ENCODE results near the gene VTI1A. TPM values are rescaled to one million over a fixed set of nuclear protein-coding genes. Genes with fewer than 3 reads are reported as not detected.
A peak's percentile ranks its signal among the peaks of the same experiment; 100 is the strongest.

VTI1A gene
- total and polyA plus RNA-seq, 2 of the 13 experiments (the other 11 are each of a cell fraction or from before 2014, with no cell fraction given): 11.7 to 32.7 TPM

DNA sequence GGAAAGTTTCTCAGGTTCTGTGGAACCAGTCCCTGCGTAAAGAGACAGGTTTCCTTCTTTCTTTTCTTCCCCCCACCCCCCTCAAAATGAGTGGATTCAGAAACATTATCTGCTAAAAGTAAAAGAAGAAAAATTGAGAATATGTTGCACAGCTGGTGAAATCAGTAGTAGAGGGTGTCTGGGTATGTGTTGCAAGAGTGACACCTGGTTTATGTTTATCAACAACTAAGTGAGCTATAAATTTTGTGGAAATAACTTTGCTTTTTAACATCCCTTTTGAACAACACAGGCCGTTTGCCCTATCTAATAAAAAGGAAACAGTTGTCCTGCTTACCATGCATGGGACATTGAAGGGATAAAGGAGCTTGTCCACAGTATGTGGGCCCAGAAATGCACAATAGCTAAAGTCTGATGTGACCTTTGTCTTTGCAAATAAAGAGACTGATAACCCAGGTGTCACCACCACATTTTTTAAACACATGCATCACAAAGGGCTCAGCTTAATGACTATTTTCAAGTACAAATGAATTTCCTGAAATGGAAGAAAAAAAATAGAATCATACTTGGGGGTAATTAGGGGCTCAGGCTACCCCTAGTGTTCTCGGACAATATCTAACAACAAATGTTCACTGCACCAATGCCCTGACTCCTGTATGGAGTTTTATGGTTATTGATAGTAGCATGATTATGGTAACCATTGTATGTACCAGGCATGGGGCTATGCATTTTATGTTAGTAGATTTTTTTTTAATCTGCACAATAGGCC, 281.3 kb downstream of the VTI1A start (continued):
- TF ChIP-seq, protein P1, sequence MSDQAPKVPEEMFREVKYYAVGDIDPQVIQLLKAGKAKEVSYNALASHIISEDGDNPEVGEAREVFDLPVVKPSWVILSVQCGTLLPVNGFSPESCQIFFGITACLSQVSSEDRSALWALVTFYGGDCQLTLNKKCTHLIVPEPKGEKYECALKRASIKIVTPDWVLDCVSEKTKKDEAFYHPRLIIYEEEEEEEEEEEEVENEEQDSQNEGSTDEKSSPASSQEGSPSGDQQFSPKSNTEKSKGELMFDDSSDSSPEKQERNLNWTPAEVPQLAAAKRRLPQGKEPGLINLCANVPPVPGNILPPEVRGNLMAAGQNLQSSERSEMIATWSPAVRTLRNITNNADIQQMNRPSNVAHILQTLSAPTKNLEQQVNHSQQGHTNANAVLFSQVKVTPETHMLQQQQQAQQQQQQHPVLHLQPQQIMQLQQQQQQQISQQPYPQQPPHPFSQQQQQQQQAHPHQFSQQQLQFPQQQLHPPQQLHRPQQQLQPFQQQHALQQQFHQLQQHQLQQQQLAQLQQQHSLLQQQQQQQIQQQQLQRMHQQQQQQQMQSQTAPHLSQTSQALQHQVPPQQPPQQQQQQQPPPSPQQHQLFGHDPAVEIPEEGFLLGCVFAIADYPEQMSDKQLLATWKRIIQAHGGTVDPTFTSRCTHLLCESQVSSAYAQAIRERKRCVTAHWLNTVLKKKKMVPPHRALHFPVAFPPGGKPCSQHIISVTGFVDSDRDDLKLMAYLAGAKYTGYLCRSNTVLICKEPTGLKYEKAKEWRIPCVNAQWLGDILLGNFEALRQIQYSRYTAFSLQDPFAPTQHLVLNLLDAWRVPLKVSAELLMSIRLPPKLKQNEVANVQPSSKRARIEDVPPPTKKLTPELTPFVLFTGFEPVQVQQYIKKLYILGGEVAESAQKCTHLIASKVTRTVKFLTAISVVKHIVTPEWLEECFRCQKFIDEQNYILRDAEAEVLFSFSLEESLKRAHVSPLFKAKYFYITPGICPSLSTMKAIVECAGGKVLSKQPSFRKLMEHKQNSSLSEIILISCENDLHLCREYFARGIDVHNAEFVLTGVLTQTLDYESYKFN (CRISPR knock-in tag; conservative IDR thresholded peaks at IDR 0.05): peak; percentile 95
- TF ChIP-seq MAFG (CRISPR knock-in tag; IDR thresholded peaks at IDR 0.05) (no peak), NR2C2 (CRISPR knock-in tag; IDR thresholded peaks at IDR 0.05; ENCODE audit: borderline replicate concordance) (peak; percentile 58; the same call in 1 of the 2 replicates), TMF1 (CRISPR knock-in tag; IDR thresholded peaks at IDR 0.05; ENCODE audit: low read depth) (peak; percentile 47; the same call in 1 of the 2 replicates), MZF1 (CRISPR knock-in tag; IDR thresholded peaks at IDR 0.05; ENCODE audit: borderline replicate concordance) (no peak), SNAPC2 (CRISPR knock-in tag; IDR thresholded peaks at IDR 0.05) (peak; percentile 61; the same call in 1 of the 2 replicates), SALL1 (CRISPR knock-in tag; IDR thresholded peaks at IDR 0.05) (peak; percentile 71; the same call in 1 of the 2 replicates), ZBTB20 (CRISPR knock-in tag; IDR thresholded peaks at IDR 0.05; ENCODE audit: borderline replicate concordance, low read depth) (peak; percentile 64; the same call in 1 of the 2 replicates), SMC3 (IDR thresholded peaks at IDR 0.05; ENCODE audit: low read length) (peak; percentile 20; the same call in 1 of the 2 replicates)
- TF ChIP-seq, protein P2, sequence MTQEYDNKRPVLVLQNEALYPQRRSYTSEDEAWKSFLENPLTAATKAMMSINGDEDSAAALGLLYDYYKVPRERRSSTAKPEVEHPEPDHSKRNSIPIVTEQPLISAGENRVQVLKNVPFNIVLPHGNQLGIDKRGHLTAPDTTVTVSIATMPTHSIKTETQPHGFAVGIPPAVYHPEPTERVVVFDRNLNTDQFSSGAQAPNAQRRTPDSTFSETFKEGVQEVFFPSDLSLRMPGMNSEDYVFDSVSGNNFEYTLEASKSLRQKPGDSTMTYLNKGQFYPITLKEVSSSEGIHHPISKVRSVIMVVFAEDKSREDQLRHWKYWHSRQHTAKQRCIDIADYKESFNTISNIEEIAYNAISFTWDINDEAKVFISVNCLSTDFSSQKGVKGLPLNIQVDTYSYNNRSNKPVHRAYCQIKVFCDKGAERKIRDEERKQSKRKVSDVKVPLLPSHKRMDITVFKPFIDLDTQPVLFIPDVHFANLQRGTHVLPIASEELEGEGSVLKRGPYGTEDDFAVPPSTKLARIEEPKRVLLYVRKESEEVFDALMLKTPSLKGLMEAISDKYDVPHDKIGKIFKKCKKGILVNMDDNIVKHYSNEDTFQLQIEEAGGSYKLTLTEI (CRISPR knock-in tag; conservative IDR thresholded peaks at IDR 0.05): no peak
- TF ChIP-seq, protein P3, sequence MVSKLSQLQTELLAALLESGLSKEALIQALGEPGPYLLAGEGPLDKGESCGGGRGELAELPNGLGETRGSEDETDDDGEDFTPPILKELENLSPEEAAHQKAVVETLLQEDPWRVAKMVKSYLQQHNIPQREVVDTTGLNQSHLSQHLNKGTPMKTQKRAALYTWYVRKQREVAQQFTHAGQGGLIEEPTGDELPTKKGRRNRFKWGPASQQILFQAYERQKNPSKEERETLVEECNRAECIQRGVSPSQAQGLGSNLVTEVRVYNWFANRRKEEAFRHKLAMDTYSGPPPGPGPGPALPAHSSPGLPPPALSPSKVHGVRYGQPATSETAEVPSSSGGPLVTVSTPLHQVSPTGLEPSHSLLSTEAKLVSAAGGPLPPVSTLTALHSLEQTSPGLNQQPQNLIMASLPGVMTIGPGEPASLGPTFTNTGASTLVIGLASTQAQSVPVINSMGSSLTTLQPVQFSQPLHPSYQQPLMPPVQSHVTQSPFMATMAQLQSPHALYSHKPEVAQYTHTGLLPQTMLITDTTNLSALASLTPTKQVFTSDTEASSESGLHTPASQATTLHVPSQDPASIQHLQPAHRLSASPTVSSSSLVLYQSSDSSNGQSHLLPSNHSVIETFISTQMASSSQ (IDR thresholded peaks at IDR 0.05; ENCODE audit: low read depth): peak; percentile 69
- TF ChIP-seq, protein P3 (CRISPR knock-in tag; IDR thresholded peaks at IDR 0.05; ENCODE audit: borderline replicate concordance): 0 out of 2 replicates have a peak, but pooled peaks have one; percentile 56
- TF ChIP-seq, protein P4, sequence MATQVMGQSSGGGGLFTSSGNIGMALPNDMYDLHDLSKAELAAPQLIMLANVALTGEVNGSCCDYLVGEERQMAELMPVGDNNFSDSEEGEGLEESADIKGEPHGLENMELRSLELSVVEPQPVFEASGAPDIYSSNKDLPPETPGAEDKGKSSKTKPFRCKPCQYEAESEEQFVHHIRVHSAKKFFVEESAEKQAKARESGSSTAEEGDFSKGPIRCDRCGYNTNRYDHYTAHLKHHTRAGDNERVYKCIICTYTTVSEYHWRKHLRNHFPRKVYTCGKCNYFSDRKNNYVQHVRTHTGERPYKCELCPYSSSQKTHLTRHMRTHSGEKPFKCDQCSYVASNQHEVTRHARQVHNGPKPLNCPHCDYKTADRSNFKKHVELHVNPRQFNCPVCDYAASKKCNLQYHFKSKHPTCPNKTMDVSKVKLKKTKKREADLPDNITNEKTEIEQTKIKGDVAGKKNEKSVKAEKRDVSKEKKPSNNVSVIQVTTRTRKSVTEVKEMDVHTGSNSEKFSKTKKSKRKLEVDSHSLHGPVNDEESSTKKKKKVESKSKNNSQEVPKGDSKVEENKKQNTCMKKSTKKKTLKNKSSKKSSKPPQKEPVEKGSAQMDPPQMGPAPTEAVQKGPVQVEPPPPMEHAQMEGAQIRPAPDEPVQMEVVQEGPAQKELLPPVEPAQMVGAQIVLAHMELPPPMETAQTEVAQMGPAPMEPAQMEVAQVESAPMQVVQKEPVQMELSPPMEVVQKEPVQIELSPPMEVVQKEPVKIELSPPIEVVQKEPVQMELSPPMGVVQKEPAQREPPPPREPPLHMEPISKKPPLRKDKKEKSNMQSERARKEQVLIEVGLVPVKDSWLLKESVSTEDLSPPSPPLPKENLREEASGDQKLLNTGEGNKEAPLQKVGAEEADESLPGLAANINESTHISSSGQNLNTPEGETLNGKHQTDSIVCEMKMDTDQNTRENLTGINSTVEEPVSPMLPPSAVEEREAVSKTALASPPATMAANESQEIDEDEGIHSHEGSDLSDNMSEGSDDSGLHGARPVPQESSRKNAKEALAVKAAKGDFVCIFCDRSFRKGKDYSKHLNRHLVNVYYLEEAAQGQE (IDR thresholded peaks at IDR 0.05; ENCODE audit: borderline replicate concordance in 1 of 2, low read depth in 1 of 2, low read length in 2 of 2): 0 out of 4 replicates have a peak, but pooled peaks of 1 of the 2 experiments have one; percentile 45

All from HepG2 (cell line).